CD4-positive, alpha-beta T cell (primary cell): ENCODE measurements around the gene VEGFC. TPM values are rescaled to one million over a fixed set of nuclear protein-coding genes. Genes with fewer than 3 reads are reported as not detected.

Experiments
- ATAC-seq: fragments of 200-7000 bp; cut with Tn5 transposase; one replicate; pipeline ENCODE4 v1.10.0; 2022; ENCODE audit warnings: mild to moderate bottlenecking; ENCODE audit not compliant: poor library complexity
- CTCF ChIA-PET: fragments of 350-600 bp; sonication (Branson Sonifier 250); formaldehyde crosslinking; loops from one replicate; lab custom pipeline; 2021; ENCODE audit warnings: antibody characterized with exemption, inconsistent platforms; lab: Charles Lee
- POLR2A ChIA-PET: fragments of 350-600 bp; sonication (Branson Sonifier 250); formaldehyde crosslinking; loops from one replicate; lab custom pipeline; 2021; ENCODE audit warnings: antibody characterized with exemption, inconsistent platforms; lab: Charles Lee
- DNase-seq, 14 experiments: peaks; one replicate each; pipeline ENCODE4 v3.0.0-alpha.2; 2013 to 2020; ENCODE audit warnings: mixed read lengths in 2 of 14
- H3K27ac ChIP-seq, 2 donors: one replicate each; pipeline versions ENCODE4 v1.5.1 to v1.7.0; 2013; ENCODE audit warnings: low read length in 2 of 2, low read depth in 1 of 2, mild to moderate bottlenecking in 1 of 2
- H3K27me3 ChIP-seq, 2 experiments: 1 replicate in 1 of 2; 2 replicates in 1 of 2; pipeline versions ENCODE4 v1.6.1 to v1.7.0; 2013; ENCODE audit warnings: low read length in 2 of 2, control low read depth in 1 of 2, mild to moderate bottlenecking in 1 of 2, moderate library complexity in 1 of 2; ENCODE audit not compliant: insufficient read depth in 2 of 2, control insufficient read depth in 1 of 2
- H3K36me3 ChIP-seq: one replicate; pipeline ENCODE4 v1.6.1; 2013; ENCODE audit warnings: low read length, control low read depth; ENCODE audit not compliant: insufficient read depth
- H3K4me1 ChIP-seq: one replicate; pipeline ENCODE4 v1.6.1; 2013; ENCODE audit warnings: low read length, control low read depth; ENCODE audit not compliant: insufficient read depth
- H3K4me3 ChIP-seq: one replicate; pipeline ENCODE4 v1.5.1; 2013; ENCODE audit warnings: mild to moderate bottlenecking, low read length, moderate library complexity
- H3K9me3 ChIP-seq, 2 experiments: 1 replicate in 1 of 2; 2 replicates in 1 of 2; pipeline versions ENCODE4 v1.6.1 to v1.7.0; 2013; ENCODE audit warnings: low read length in 2 of 2, mild to moderate bottlenecking in 2 of 2, control low read depth in 1 of 2, moderate library complexity in 1 of 2; ENCODE audit not compliant: control insufficient read depth in 1 of 2, insufficient read depth in 1 of 2
- H3K27ac Mint-ChIP-seq: one replicate; pipeline ENCODE4 v1.8.0; 2020; ENCODE audit warnings: mixed read lengths
- H3K27me3 Mint-ChIP-seq: one replicate; pipeline ENCODE4 v1.8.0; 2021; ENCODE audit warnings: mixed read lengths
- H3K36me3 Mint-ChIP-seq: one replicate; pipeline ENCODE4 v1.8.0; 2021; ENCODE audit warnings: low read depth, mixed read lengths
- H3K4me1 Mint-ChIP-seq: one replicate; pipeline ENCODE4 v1.8.0; 2021; ENCODE audit warnings: low read depth, mixed read lengths
- H3K4me3 Mint-ChIP-seq: one replicate; pipeline ENCODE4 v1.8.0; 2020; ENCODE audit warnings: mild to moderate bottlenecking, mixed read lengths
- H3K9me3 Mint-ChIP-seq: one replicate; pipeline ENCODE4 v1.8.0; 2020; ENCODE audit warnings: mixed read lengths
- CTCF ChIP-seq: fragments of 200-600 bp; IDR thresholded peaks from one replicate; pipeline ENCODE4 v1.8.0; 2022; ENCODE audit warnings: antibody characterized with exemption, mild to moderate bottlenecking
- intact Hi-C, 2 experiments: fragments of 100-400 bp; cut with DNase I in 1 of 2; cut with micrococcal nuclease in 1 of 2; formaldehyde crosslinking; loops; one replicate each; pipeline versions ENCODE4 v1.15.1 to v1.9.0; 2023 to 2025; cut with DNase I, micrococcal nuclease
- polyA plus RNA-seq, 2 donors: library from polyadenylated mRNA; unstranded; fragments of 120-200 nt; gene quantifications; one replicate each; pipeline ENCODE4 v1.2.1, GENCODE V29; 2013
- total RNA-seq, 174 experiments: library from RNA in 2 of 174; stranded (reverse) in 2 of 174; gene quantifications; one replicate each; pipeline ENCODE4 v1.2.3 and lab custom pipeline; 2021 to 2026

The VEGFC gene
- total RNA-seq (not detected), total RNA-seq (lab: John Stamatoyannopoulos, UW) (0 to 0.19 (median 0) reads per million in 172 experiments)
- not detected for polyA plus RNA-seq (2013, experiment 1 of 2)
- 0.15 TPM for polyA plus RNA-seq (2013, experiment 2 of 2)

GRCh38 chr4:176792326-176793059 lies at the start of gene VEGFC:
TSS of gene VEGFC (minus strand) at chr4:176792922. CDS start at chr4:176792311, 611 bp downstream.
- ChIA-PET POLR2A (no interaction called here), CTCF (no interaction called here)
- H3K4me3 ChIP-seq: no peak within 1 kb of the TSS
- ATAC-seq (no peak), DNase-seq (no peak)
- peaks cover 77% of the 10 kb centered on the region for H3K27me3 Mint-ChIP-seq
- intact Hi-C loops: no loop called here
- no peak within 1 kb of the TSS for H3K27ac ChIP-seq
- H3K9me3 Mint-ChIP-seq: peaks cover 1% of the 10 kb centered on the region
- peaks cover 18 to 37% of the 10 kb centered on the region in 2 experiments for H3K27me3 ChIP-seq
- H3K36me3 ChIP-seq: no peaks in the 10 kb centered on the region
- H3K4me3 Mint-ChIP-seq: no peak within 1 kb of the TSS
- H3K27ac Mint-ChIP-seq: no peak within 1 kb of the TSS
- no peaks in the 10 kb centered on the region for H3K36me3 Mint-ChIP-seq
- H3K4me1 ChIP-seq: peaks cover 2% of the 10 kb centered on the region
- TF ChIP-seq CTCF: no peak
- peaks cover 23% of the 10 kb centered on the region for H3K4me1 Mint-ChIP-seq
- no peaks in the 10 kb centered on the region for H3K9me3 ChIP-seq

GRCh38 chr4:176841711-176842112 lies 49.0 kb upstream of the VEGFC start:
- Mint-ChIP-seq H3K4me3 (no peak overlapping the region), H3K27ac (no peak overlapping the region), H3K27me3 (no peaks in the 10 kb centered on the region), H3K9me3 (no peaks in the 10 kb centered on the region), H3K36me3 (no peaks in the 10 kb centered on the region), H3K4me1 (no peaks in the 10 kb centered on the region)
- ChIA-PET POLR2A (no interaction called here), CTCF (no interaction called here)
- no peaks in the 10 kb centered on the region for H3K27me3 ChIP-seq
- ATAC-seq (no peak), DNase-seq (no peak)
- intact Hi-C loops: no loop called here
- H3K4me1 ChIP-seq: no peaks in the 10 kb centered on the region
- TF ChIP-seq CTCF: no peak
- no peak overlapping the region for H3K4me3 ChIP-seq
- H3K36me3 ChIP-seq: no peaks in the 10 kb centered on the region
- H3K9me3 ChIP-seq: no peaks in the 10 kb centered on the region
- no peak overlapping the region for H3K27ac ChIP-seq

GRCh38 chr4:176840166-176840565 lies 47.4 kb upstream of the VEGFC start:
- no peaks in the 10 kb centered on the region for H3K36me3 Mint-ChIP-seq
- Histone ChIP-seq H3K36me3 (no peaks in the 10 kb centered on the region), H3K9me3 (no peaks in the 10 kb centered on the region), H3K4me3 (no peak overlapping the region), H3K27me3 (no peaks in the 10 kb centered on the region), H3K27ac (no peak overlapping the region), H3K4me1 (no peaks in the 10 kb centered on the region)
- ChIA-PET CTCF (interaction anchor here (0.8 kb wide), 1 partner anchor 73 kb away, joined by 3 read pairs; no protein-coding TSS in a partner anchor), POLR2A (no interaction called here)
- H3K9me3 Mint-ChIP-seq: no peaks in the 10 kb centered on the region
- intact Hi-C loops: no loop called here
- no peaks in the 10 kb centered on the region for H3K4me1 Mint-ChIP-seq
- no peak for DNase-seq
- H3K4me3 Mint-ChIP-seq: no peak overlapping the region
- H3K27ac Mint-ChIP-seq: no peak overlapping the region
- no peak for TF ChIP-seq CTCF
- H3K27me3 Mint-ChIP-seq: no peaks in the 10 kb centered on the region
- no peak for ATAC-seq
